DND-41 (cell line): ENCODE measurements around the gene ARPC4.

Experiments
- ATAC-seq: fragments of 200-7000 bp; cut with Tn5 transposase; 3 replicates; pipeline ENCODE4 v1.9.1; 2021; ENCODE audit warnings: low read depth; ENCODE audit not compliant: insufficient read depth
- DNase-seq: peaks from one replicate; pipeline ENCODE4 v3.0.0-alpha.2; 2020
- H2AFZ ChIP-seq: 2 replicates; pipeline ENCODE4 v1.6.0; 2012; ENCODE audit warnings: low read depth, low read length
- H3K27ac ChIP-seq: 2 replicates; pipeline ENCODE4 v1.5.1; 2012; ENCODE audit warnings: low read length, inconsistent platforms
- H3K27me3 ChIP-seq: fragments of 200-600 bp; sonication (generic); 2 replicates; pipeline ENCODE4 v1.6.0; 2012; ENCODE audit warnings: low read length, mild to moderate bottlenecking, inconsistent platforms; ENCODE audit not compliant: insufficient read depth, poor library complexity
- H3K36me3 ChIP-seq: 2 replicates; pipeline ENCODE4 v1.5.1; 2012; ENCODE audit warnings: low read length, inconsistent platforms; ENCODE audit not compliant: insufficient read depth
- H3K4me1 ChIP-seq: 2 replicates; pipeline ENCODE4 v1.5.1; 2012; ENCODE audit warnings: mild to moderate bottlenecking, low read length; ENCODE audit not compliant: insufficient read depth
- H3K4me2 ChIP-seq: 2 replicates; pipeline ENCODE4 v1.6.0; 2012; ENCODE audit warnings: mild to moderate bottlenecking, moderate library complexity, low read length, inconsistent platforms; ENCODE audit not compliant: insufficient read depth
- H3K4me3 ChIP-seq, 2 experiments: fragments of 200-600 bp in 1 of 2; shearing (Covaris generic) in 1 of 2; 2 replicates each; pipeline ENCODE4 v1.5.1; 2012 to 2016; ENCODE audit warnings: inconsistent platforms in 2 of 2, low read length in 2 of 2, mild to moderate bottlenecking in 2 of 2, low read depth in 1 of 2, moderate library complexity in 1 of 2
- H3K79me2 ChIP-seq: 2 replicates; pipeline ENCODE4 v1.6.0; 2012; ENCODE audit warnings: low read length, inconsistent platforms; ENCODE audit not compliant: insufficient read depth
- H3K9ac ChIP-seq: 2 replicates; pipeline ENCODE4 v1.6.0; 2012; ENCODE audit warnings: low read depth, mild to moderate bottlenecking, inconsistent platforms, low read length, moderate library complexity
- H3K9me3 ChIP-seq: 2 replicates; pipeline ENCODE4 v1.5.1; 2012; ENCODE audit warnings: low read length, moderate library complexity, mild to moderate bottlenecking, inconsistent platforms; ENCODE audit not compliant: insufficient read depth, severe bottlenecking
- H4K20me1 ChIP-seq: 2 replicates; pipeline ENCODE4 v1.6.0; 2012; ENCODE audit warnings: low read length; ENCODE audit not compliant: insufficient read depth
- CTCF ChIP-seq: IDR thresholded peaks from 2 replicates; pipeline ENCODE4 v1.5.1; 2012; ENCODE audit warnings: borderline replicate concordance, low read length, moderate library complexity, mild to moderate bottlenecking; ENCODE audit not compliant: poor library complexity, severe bottlenecking; ENCODE audit errors: extremely low read depth
- EZH2 ChIP-seq: IDR thresholded peaks from 3 replicates; pipeline ENCODE4 v1.6.1; 2012; ENCODE audit warnings: borderline replicate concordance, low read depth, mild to moderate bottlenecking, moderate library complexity, low read length, inconsistent platforms; ENCODE audit not compliant: severe bottlenecking

ARPC4 gene

GRCh38 chr3:9749296-9749644 lies 43.6 kb upstream of the ARPC4 start:
- ATAC-seq (no peak), DNase-seq (no peak)
- H3K9ac ChIP-seq = peak overlapping the region; percentile 60
- H2AFZ ChIP-seq = peak overlapping the region; percentile 91
- TF ChIP-seq CTCF (no peak), EZH2 (no peak)
- no peaks in the 10 kb centered on the region for H3K9me3 ChIP-seq
- peak overlapping the region; percentile 49 to 78; a peak in 3 of 4 replicates for H3K4me3 ChIP-seq
- peak overlapping the region; percentile 75 for H3K27ac ChIP-seq
- no peaks in the 10 kb centered on the region for H3K27me3 ChIP-seq
- peaks cover 54% of the 10 kb centered on the region for H3K36me3 ChIP-seq
- H3K4me1 ChIP-seq = peaks cover 26% of the 10 kb centered on the region
- H3K4me2 ChIP-seq = peak overlapping the region; percentile 94
- no peaks in the 10 kb centered on the region; the same call in 1 of the 2 replicates for H4K20me1 ChIP-seq
- H3K79me2 ChIP-seq = peaks cover 4% of the 10 kb centered on the region

GRCh38 chr3:9749645-9750555 lies 43.0 kb upstream of the ARPC4 start, which contains the start of gene OGG1:
Gene OGG1 (plus strand): TSS chr3:9749952. CDS start chr3:9750287, 335 bp downstream.
- H3K4me1 ChIP-seq = peaks cover 26% of the 10 kb centered on the region
- H3K27ac ChIP-seq = peak within 1 kb of the TSS; percentile 75
- peak within 1 kb of the TSS; percentile 91 for H2AFZ ChIP-seq
- H3K36me3 ChIP-seq = peaks cover 52% of the 10 kb centered on the region
- peak within 1 kb of the TSS; percentile 94 for H3K4me2 ChIP-seq
- peaks cover 4% of the 10 kb centered on the region for H3K79me2 ChIP-seq
- DNase-seq = peak; percentile 99
- peak; percentile 95 for ATAC-seq
- no peaks in the 10 kb centered on the region for H3K9me3 ChIP-seq
- H3K4me3 ChIP-seq = peak within 1 kb of the TSS; percentile 49 to 78; a peak in 3 of 4 replicates
- no peak for TF ChIP-seq EZH2
- no peak for TF ChIP-seq CTCF
- no peaks in the 10 kb centered on the region; the same call in 1 of the 2 replicates for H4K20me1 ChIP-seq
- peak within 1 kb of the TSS; percentile 60 for H3K9ac ChIP-seq
- H3K27me3 ChIP-seq = no peaks in the 10 kb centered on the region

GRCh38 chr3:9750556-9751411 lies 42.1 kb upstream of the ARPC4 start:
- H2AFZ ChIP-seq = peak overlapping the region; percentile 87
- no peak for ATAC-seq
- H3K4me1 ChIP-seq = peaks cover 26% of the 10 kb centered on the region
- H4K20me1 ChIP-seq = no peaks in the 10 kb centered on the region; the same call in 1 of the 2 replicates
- H3K36me3 ChIP-seq = peaks cover 45% of the 10 kb centered on the region
- no peaks in the 10 kb centered on the region for H3K27me3 ChIP-seq
- H3K9me3 ChIP-seq = no peaks in the 10 kb centered on the region
- no peak for DNase-seq
- H3K4me2 ChIP-seq = peak overlapping the region; percentile 94
- peak overlapping the region; percentile 75 for H3K27ac ChIP-seq
- H3K79me2 ChIP-seq = peaks cover 4% of the 10 kb centered on the region
- peak overlapping the region; percentile 49 to 78; a peak in 3 of 4 replicates for H3K4me3 ChIP-seq
- peak overlapping the region; percentile 60 for H3K9ac ChIP-seq
- TF ChIP-seq CTCF (no peak), EZH2 (no peak)
